GM21786 (cell line): ENCODE measurements around the gene AP3D1.

Experiments
- ATAC-seq: cut with Tn5 transposase; IDR thresholded peaks from one replicate; pipeline ENCODE4 v1.9.1; 2021; ENCODE audit not compliant: unreplicated experiment

The AP3D1 gene

GRCh38 chr19:2050991-2051772, 100.2 kb downstream of the AP3D1 start, which contains the start of gene MKNK2:
MKNK2 (minus strand) TSS chr19:2051244; CDS start chr19:2050851, 393 bp downstream.
- ATAC-seq, result no peak
